Measurements from ENCODE around the gene KLHDC10.

DNA sequence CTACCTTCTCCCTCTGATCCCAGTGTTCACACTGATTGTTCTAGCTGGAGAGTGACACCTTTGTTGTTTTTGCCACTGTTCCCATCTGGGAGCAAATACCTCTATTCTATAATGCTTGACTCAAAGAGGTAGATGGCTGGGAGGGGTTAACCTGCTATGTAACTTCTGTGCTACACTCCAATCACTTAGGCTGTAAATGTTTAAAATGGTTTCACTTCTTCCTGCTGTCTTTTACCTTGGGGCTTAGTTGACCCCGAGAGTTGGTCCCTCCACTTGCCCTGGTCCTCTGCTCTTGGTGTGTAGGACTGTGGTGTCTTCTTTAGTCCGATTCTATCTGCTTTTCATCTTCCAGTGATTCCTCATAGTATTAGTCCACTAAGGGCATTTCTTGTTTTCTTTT lies 22.3 kb downstream of the KLHDC10 start:
- TF ChIP-seq, protein P1, sequence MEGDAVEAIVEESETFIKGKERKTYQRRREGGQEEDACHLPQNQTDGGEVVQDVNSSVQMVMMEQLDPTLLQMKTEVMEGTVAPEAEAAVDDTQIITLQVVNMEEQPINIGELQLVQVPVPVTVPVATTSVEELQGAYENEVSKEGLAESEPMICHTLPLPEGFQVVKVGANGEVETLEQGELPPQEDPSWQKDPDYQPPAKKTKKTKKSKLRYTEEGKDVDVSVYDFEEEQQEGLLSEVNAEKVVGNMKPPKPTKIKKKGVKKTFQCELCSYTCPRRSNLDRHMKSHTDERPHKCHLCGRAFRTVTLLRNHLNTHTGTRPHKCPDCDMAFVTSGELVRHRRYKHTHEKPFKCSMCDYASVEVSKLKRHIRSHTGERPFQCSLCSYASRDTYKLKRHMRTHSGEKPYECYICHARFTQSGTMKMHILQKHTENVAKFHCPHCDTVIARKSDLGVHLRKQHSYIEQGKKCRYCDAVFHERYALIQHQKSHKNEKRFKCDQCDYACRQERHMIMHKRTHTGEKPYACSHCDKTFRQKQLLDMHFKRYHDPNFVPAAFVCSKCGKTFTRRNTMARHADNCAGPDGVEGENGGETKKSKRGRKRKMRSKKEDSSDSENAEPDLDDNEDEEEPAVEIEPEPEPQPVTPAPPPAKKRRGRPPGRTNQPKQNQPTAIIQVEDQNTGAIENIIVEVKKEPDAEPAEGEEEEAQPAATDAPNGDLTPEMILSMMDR (IDR thresholded peaks at IDR 0.05) = no peak
- no peak for TF ChIP-seq POLR2A (IDR thresholded peaks at IDR 0.05; ENCODE audit: low read depth)
- TF ChIP-seq POLR2AphosphoS5 (IDR thresholded peaks at IDR 0.05) = no peak
- TF ChIP-seq EP300 (IDR thresholded peaks at IDR 0.05) = no peak
